Muscle layer of duodenum (tissue), 2 donors: ENCODE results near the gene ELFN1.

Experiments used
- H3K27ac ChIP-seq: one replicate; pipeline ENCODE4 v1.7.0; 2013; ENCODE audit warnings: mild to moderate bottlenecking, low read length
- H3K27me3 ChIP-seq: one replicate; pipeline ENCODE4 v1.7.0; 2013; ENCODE audit warnings: low read depth, mild to moderate bottlenecking, control low read depth, low read length
- H3K36me3 ChIP-seq, 2 donors: one replicate each; pipeline ENCODE4 v1.7.0; 2013; ENCODE audit warnings: low read length in 2 of 2, control low read depth in 1 of 2, mild to moderate bottlenecking in 1 of 2; ENCODE audit not compliant: insufficient read depth in 2 of 2, control insufficient read depth in 1 of 2
- H3K4me1 ChIP-seq, 2 donors: one replicate each; pipeline ENCODE4 v1.7.0; 2013; ENCODE audit warnings: low read length in 2 of 2, mild to moderate bottlenecking in 2 of 2, control low read depth in 1 of 2, moderate library complexity in 1 of 2; ENCODE audit not compliant: insufficient read depth in 2 of 2, control insufficient read depth in 1 of 2
- H3K4me3 ChIP-seq, 2 donors: one replicate each; pipeline ENCODE4 v1.7.0; 2013; ENCODE audit warnings: low read length in 2 of 2, low read depth in 1 of 2, mild to moderate bottlenecking in 1 of 2
- H3K9me3 ChIP-seq, 2 donors: one replicate each; pipeline ENCODE4 v1.7.0; 2013; ENCODE audit warnings: low read length in 2 of 2, control low read depth in 1 of 2, mild to moderate bottlenecking in 1 of 2; ENCODE audit not compliant: control insufficient read depth in 1 of 2
- donor health status: healthy.

The ELFN1 gene

DNA sequence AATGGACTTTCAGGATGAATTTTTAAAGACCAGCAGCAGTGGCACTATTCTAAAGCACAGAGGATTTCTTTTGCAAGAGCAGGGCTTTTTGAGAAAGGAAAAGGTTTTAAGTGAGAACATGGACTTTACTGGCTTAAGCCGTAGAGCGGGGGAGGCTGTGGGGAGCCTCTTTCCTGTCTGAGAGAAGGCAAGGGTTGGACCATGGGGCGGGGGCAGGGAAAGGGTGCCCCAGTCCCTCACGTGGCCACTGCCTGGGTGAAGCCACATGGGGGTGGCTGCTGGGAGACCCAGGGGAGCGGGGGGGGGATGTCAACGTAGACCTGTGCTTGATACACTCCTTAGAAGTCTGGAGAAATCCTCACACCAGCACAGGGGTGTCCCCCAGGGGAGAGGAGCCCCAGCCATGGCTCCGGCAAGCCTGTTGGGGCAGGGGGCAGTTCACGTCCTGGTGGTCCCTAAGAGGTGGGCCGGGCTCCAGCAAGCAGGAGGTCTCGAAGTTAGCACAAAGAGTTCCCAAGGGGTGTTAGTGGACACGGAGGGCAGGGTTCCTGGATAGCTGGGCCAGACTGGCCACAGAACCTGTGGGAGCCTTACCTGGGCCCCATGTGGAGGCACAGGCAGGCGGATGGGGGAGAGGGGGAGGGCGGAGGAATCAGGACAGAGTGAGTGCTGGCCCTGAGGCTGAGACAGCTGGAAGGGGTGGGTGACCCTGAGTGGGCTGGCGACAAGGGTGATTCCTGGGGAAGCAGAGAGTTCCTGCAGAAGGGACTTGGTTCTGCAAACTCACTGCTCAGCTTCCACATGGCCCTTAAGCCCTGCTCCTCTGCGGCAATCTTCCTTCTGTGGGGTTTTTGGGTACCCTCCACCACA lies 36.9 kb upstream of the ELFN1 start:
- Histone ChIP-seq H3K27me3 (peaks cover 4% of the 10 kb centered on the region), H3K4me3 (no peak overlapping the region), H3K36me3 (no peaks in the 10 kb centered on the region), H3K27ac (no peak overlapping the region), H3K4me1 (no peaks in the 10 kb centered on the region), H3K9me3 (peaks cover 15 to 38% of the 10 kb centered on the region in 2 donors)

DNA sequence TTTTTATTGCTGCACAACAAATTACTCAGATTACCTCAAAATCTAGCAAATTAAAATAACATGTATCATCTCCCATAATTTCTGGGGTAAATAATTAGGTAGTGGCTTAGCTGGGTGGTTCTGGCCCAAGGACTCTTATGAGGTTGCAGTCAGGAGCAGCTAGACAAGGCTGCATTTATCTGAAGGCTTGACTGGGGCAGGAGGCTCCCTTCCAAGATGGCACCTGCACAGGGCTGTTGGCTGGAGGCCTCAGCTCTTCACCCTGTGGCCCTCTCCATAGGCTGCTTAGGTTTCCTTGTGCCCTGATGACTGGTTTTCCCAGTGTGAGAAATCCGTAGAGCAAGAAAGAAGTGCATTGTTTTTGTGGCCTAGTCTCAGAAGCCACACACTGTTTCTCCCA lies 34.7 kb upstream of the ELFN1 start:
- Histone ChIP-seq H3K36me3 (no peaks in the 10 kb centered on the region), H3K27me3 (peaks cover 4% of the 10 kb centered on the region), H3K4me3 (no peak overlapping the region), H3K27ac (no peak overlapping the region), H3K4me1 (no peaks in the 10 kb centered on the region), H3K9me3 (peaks cover 16 to 32% of the 10 kb centered on the region in 2 donors)

DNA sequence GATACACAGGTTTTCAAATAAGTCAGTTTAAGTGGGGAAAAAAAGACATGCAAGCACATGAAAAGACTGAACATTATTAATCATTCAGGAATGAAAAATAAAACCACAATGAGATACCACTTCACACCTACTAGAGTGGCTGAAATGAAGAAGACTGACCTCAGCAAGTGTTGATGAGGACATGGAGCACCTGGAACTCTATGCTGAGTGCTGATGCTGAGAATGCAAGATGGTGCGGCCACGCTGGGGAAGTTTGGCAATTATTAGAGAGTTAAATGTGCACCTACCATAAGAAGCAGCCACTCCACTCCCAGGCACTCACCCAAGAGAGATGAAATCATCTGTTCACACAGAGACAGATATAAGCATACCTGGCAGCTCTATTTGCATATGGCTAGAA lies 32.9 kb upstream of the ELFN1 start:
- H3K36me3 ChIP-seq = no peaks in the 10 kb centered on the region
- no peak overlapping the region for H3K27ac ChIP-seq
- peaks cover 16 to 32% of the 10 kb centered on the region in 2 donors for H3K9me3 ChIP-seq
- H3K27me3 ChIP-seq = peaks cover 4% of the 10 kb centered on the region
- no peak overlapping the region for H3K4me3 ChIP-seq
- no peaks in the 10 kb centered on the region for H3K4me1 ChIP-seq

DNA sequence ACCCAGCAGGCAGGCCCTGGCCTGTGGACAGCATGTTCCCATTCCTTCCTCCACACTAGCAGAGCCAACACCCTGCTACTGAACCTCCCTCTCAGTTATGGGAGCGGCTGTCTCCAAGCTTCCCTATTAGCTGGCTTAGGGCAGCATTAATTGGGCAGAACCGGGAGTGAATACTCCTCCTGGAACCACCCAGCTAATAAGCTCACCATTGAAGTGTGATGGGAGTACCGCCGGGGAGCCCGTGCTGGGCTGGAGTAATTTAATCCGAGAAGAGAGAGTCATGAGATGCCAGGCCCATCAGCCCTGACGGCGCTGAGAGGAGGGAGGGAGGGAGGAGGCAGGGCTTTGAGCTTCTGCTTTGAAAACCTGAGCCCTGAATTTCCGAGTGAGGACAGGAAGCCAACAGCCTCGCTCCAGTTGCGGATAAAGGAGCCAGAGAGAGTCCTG lies 31.8 kb upstream of the ELFN1 start:
- Histone ChIP-seq H3K27ac (no peak overlapping the region), H3K36me3 (no peaks in the 10 kb centered on the region), H3K27me3 (peaks cover 4% of the 10 kb centered on the region), H3K9me3 (peaks cover 16 to 32% of the 10 kb centered on the region in 2 donors), H3K4me1 (no peaks in the 10 kb centered on the region), H3K4me3 (no peak overlapping the region)

GRCh38 chr7:1639071-1639470 lies 31.0 kb upstream of the ELFN1 start:
- Histone ChIP-seq H3K27me3 (peaks cover 4% of the 10 kb centered on the region), H3K4me1 (no peaks in the 10 kb centered on the region)

GRCh38 chr7:1639532-1640175 lies 30.4 kb upstream of the ELFN1 start:
- Histone ChIP-seq H3K4me1 (no peaks in the 10 kb centered on the region), H3K9me3 (peaks cover 16 to 27% of the 10 kb centered on the region in 2 donors)

More at GRCh38 chr7:1639071-1639470, 31.0 kb upstream of the ELFN1 start:
- no peak overlapping the region for H3K27ac ChIP-seq
- peaks cover 16 to 32% of the 10 kb centered on the region in 2 donors for H3K9me3 ChIP-seq
- H3K36me3 ChIP-seq = no peaks in the 10 kb centered on the region
- H3K4me3 ChIP-seq = no peak overlapping the region

GRCh38 chr7:1640376-1641172 lies 29.5 kb upstream of the ELFN1 start:
- Histone ChIP-seq H3K27ac (no peak overlapping the region), H3K27me3 (peaks cover 4% of the 10 kb centered on the region), H3K4me1 (no peaks in the 10 kb centered on the region), H3K4me3 (no peak overlapping the region), H3K9me3 (peaks cover 14 to 21% of the 10 kb centered on the region in 2 donors), H3K36me3 (no peaks in the 10 kb centered on the region)

More at GRCh38 chr7:1639532-1640175, 30.4 kb upstream of the ELFN1 start:
- Histone ChIP-seq H3K27ac (no peak overlapping the region), H3K4me3 (no peak overlapping the region), H3K36me3 (no peaks in the 10 kb centered on the region), H3K27me3 (peaks cover 4% of the 10 kb centered on the region)

- peaks cover 4% of the 10 kb centered on the region for H3K27me3 ChIP-seq
- H3K4me3 ChIP-seq = no peak overlapping the region
- peaks cover 11 to 15% of the 10 kb centered on the region in 2 donors for H3K9me3 ChIP-seq
- H3K36me3 ChIP-seq = no peaks in the 10 kb centered on the region
- no peak overlapping the region for H3K27ac ChIP-seq
- H3K4me1 ChIP-seq = no peaks in the 10 kb centered on the region
These were observed 28.9 kb upstream of the ELFN1 start for GRCh38 chr7:1641173-1641572.

- peaks cover 4% of the 10 kb centered on the region for H3K27me3 ChIP-seq
- no peak overlapping the region for H3K4me3 ChIP-seq
- no peak overlapping the region for H3K27ac ChIP-seq
- peaks cover 11 to 14% of the 10 kb centered on the region in 2 donors for H3K9me3 ChIP-seq
- peaks cover 0 to 2% of the 10 kb centered on the region in 2 donors for H3K4me1 ChIP-seq
- no peaks in the 10 kb centered on the region for H3K36me3 ChIP-seq
These were observed 28.3 kb upstream of the ELFN1 start for GRCh38 chr7:1641661-1642260.

DNA sequence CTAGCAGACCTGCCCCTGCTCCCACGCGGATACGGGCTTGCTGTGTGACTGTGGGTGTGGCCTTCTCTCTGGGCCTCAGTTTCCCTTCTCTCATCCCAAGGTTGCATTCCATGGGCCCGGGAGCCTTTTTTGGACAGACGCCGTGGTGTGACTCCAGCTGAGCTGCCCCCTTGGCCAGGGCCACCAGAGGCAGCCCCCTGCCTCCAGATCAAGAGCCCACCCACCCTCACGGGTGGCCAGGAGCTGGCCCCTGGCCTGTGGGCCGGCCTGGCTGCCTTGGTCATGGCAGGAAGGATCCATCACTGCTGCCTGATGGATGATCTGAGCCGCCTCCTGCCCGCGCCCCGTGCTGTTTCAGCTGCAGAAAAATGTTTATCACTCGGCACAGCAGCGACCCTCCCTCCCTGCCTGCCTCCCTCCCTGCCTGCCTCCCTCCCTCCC lies 27.8 kb upstream of the ELFN1 start:
- Histone ChIP-seq H3K27me3 (peaks cover 4% of the 10 kb centered on the region), H3K4me3 (no peak overlapping the region), H3K27ac (no peak overlapping the region), H3K36me3 (no peaks in the 10 kb centered on the region), H3K4me1 (peaks cover 0 to 7% of the 10 kb centered on the region in 2 donors), H3K9me3 (peaks cover 6 to 11% of the 10 kb centered on the region in 2 donors)
